CD14-positive monocyte (primary cell): ENCODE data around the gene SLC12A2. TPM values are rescaled to one million over a fixed set of nuclear protein-coding genes. Genes with fewer than 3 reads are reported as not detected.

Experiments
- DNase-seq, 3 donors: peaks; one replicate each; pipeline ENCODE4 v3.0.0-alpha.2; 2011 to 2022
- H2AFZ ChIP-seq: 2 replicates; pipeline ENCODE4 v1.6.0; 2012; ENCODE audit warnings: mild to moderate bottlenecking, low read depth, low read length, inconsistent platforms; ENCODE audit not compliant: insufficient read depth, poor library complexity, severe bottlenecking
- H3K27ac ChIP-seq, 2 donors: 1 replicate in 1 of 2; 2 replicates in 1 of 2; pipeline ENCODE4 v1.5.1; 2012 to 2013; ENCODE audit warnings: low read length in 2 of 2, control low read depth in 1 of 2, inconsistent platforms in 1 of 2, low read depth in 1 of 2, mild to moderate bottlenecking in 1 of 2
- H3K27me3 ChIP-seq, 2 donors: one replicate each; pipeline versions ENCODE4 v1.6.0 to v1.6.1; 2011 to 2013; ENCODE audit warnings: low read length in 2 of 2; ENCODE audit not compliant: control insufficient read depth in 2 of 2, insufficient read depth in 2 of 2
- H3K36me3 ChIP-seq, 2 donors: replicated peaks in 1 of 2; 1 replicate in 1 of 2; 2 replicates in 1 of 2; pipeline versions ENCODE4 v1.5.1 to v1.6.1; 2012 to 2013; ENCODE audit warnings: low read length in 2 of 2, control low read depth in 1 of 2, inconsistent platforms in 1 of 2, mild to moderate bottlenecking in 1 of 2; ENCODE audit not compliant: insufficient read depth in 2 of 2, control insufficient read depth in 1 of 2
- H3K4me1 ChIP-seq, 2 donors: 1 replicate in 1 of 2; 2 replicates in 1 of 2; pipeline versions ENCODE4 v1.5.1 to v1.6.1; 2012 to 2013; ENCODE audit warnings: low read length in 2 of 2, control low read depth in 1 of 2, inconsistent platforms in 1 of 2, mild to moderate bottlenecking in 1 of 2, moderate library complexity in 1 of 2; ENCODE audit not compliant: insufficient read depth in 2 of 2, control insufficient read depth in 1 of 2
- H3K4me2 ChIP-seq: replicated peaks from 2 replicates; pipeline ENCODE3; 2012; ENCODE audit warnings: low read length, moderate library complexity, mild to moderate bottlenecking; ENCODE audit not compliant: poor library complexity, severe bottlenecking; ENCODE audit errors: extremely low read depth
- H3K4me3 ChIP-seq, 3 experiments: fragments of 200-600 bp in 1 of 3; sonication (generic) in 1 of 3; replicated peaks in 1 of 3; 1 replicate in 2 of 3; 2 replicates in 1 of 3; pipeline ENCODE4 v1.5.1; 2011 to 2013; ENCODE audit warnings: low read length in 3 of 3, mild to moderate bottlenecking in 3 of 3, control low read depth in 2 of 3, low read depth in 2 of 3, inconsistent platforms in 1 of 3, moderate library complexity in 1 of 3
- H3K79me2 ChIP-seq: 2 replicates; pipeline ENCODE4 v1.6.0; 2012; ENCODE audit warnings: mild to moderate bottlenecking, control low read depth, inconsistent platforms, low read length, moderate library complexity; ENCODE audit not compliant: insufficient read depth
- H3K9ac ChIP-seq: 2 replicates; pipeline ENCODE4 v1.6.0; 2017; ENCODE audit warnings: low read length, mild to moderate bottlenecking; ENCODE audit not compliant: insufficient read depth, poor library complexity, severe bottlenecking
- H3K9me3 ChIP-seq, 2 donors: replicated peaks in 1 of 2; 1 replicate in 1 of 2; 2 replicates in 1 of 2; pipeline versions ENCODE4 v1.5.1 to v1.6.1; 2012 to 2013; ENCODE audit warnings: low read length in 2 of 2, control low read depth in 1 of 2; ENCODE audit not compliant: control insufficient read depth in 1 of 2, insufficient read depth in 1 of 2
- H4K20me1 ChIP-seq: 2 replicates; pipeline ENCODE4 v1.6.0; 2012; ENCODE audit warnings: mild to moderate bottlenecking, low read length, control low read depth, moderate library complexity; ENCODE audit not compliant: insufficient read depth
- H3K27ac Mint-ChIP-seq, 7 donors: one replicate each; pipeline ENCODE4 v1.8.0; 2020; ENCODE audit warnings: mild to moderate bottlenecking in 7 of 7, mixed read lengths in 7 of 7, moderate library complexity in 6 of 7, inconsistent platforms in 2 of 7
- H3K27me3 Mint-ChIP-seq, 3 donors: one replicate each; pipeline ENCODE4 v1.8.0; 2021 to 2022; ENCODE audit warnings: low read depth in 3 of 3, mild to moderate bottlenecking in 3 of 3, mixed read lengths in 3 of 3, moderate library complexity in 3 of 3, inconsistent platforms in 1 of 3
- H3K36me3 Mint-ChIP-seq, 2 donors: one replicate each; pipeline ENCODE4 v1.8.0; 2020; ENCODE audit warnings: mixed read lengths in 2 of 2, inconsistent platforms in 1 of 2, mild to moderate bottlenecking in 1 of 2
- H3K4me1 Mint-ChIP-seq: one replicate; pipeline ENCODE4 v1.8.0; 2020; ENCODE audit warnings: mild to moderate bottlenecking, mixed read lengths
- H3K4me3 Mint-ChIP-seq, 2 donors: one replicate each; pipeline ENCODE4 v1.8.0; 2020; ENCODE audit warnings: mild to moderate bottlenecking in 2 of 2, mixed read lengths in 2 of 2, moderate library complexity in 1 of 2
- H3K9me3 Mint-ChIP-seq, 7 donors: one replicate each; pipeline ENCODE4 v1.8.0; 2020 to 2022; ENCODE audit warnings: mixed read lengths in 7 of 7, mild to moderate bottlenecking in 6 of 7, moderate library complexity in 6 of 7, inconsistent platforms in 2 of 7
- WGBS: methylation state at CpG from one replicate; pipeline ENCODE4 v1.1.5; 2013; ENCODE audit warnings: missing lambda C conversion rate; ENCODE audit not compliant: insufficient coverage; 5-methylcytosine and 5-hydroxymethylcytosine counted together
- intact Hi-C, 2 donors: fragments of 100-400 bp; cut with micrococcal nuclease; formaldehyde crosslinking; loops; one replicate each; pipeline versions ENCODE4 v1.15.0 to v1.15.1; 2023
- polyA plus RNA-seq, 3 donors: library from polyadenylated mRNA; depleted of rRNA in 1 of 3; unstranded in 2 of 3; stranded (reverse) in 1 of 3; fragments of 300-500 nt in 2 of 3; fragments of >200 nt in 1 of 3; fragmentation: Illumina TruSeq in 2 of 3; gene quantifications; 1 replicate in 2 of 3; 2 replicates in 1 of 3; pipeline ENCODE4 v1.2.3, GENCODE V29; 2012 to 2021
- TF ChIP-seq, protein P1 (sequence below): fragments of 200-600 bp; IDR thresholded peaks from one replicate; pipeline ENCODE4 v1.8.0; 2022; ENCODE audit warnings: antibody characterized with exemption, mild to moderate bottlenecking

SLC12A2 gene
- polyA plus RNA-seq, 3 donors = 1.0 to 1.2 (median 1.0) TPM

DNA sequence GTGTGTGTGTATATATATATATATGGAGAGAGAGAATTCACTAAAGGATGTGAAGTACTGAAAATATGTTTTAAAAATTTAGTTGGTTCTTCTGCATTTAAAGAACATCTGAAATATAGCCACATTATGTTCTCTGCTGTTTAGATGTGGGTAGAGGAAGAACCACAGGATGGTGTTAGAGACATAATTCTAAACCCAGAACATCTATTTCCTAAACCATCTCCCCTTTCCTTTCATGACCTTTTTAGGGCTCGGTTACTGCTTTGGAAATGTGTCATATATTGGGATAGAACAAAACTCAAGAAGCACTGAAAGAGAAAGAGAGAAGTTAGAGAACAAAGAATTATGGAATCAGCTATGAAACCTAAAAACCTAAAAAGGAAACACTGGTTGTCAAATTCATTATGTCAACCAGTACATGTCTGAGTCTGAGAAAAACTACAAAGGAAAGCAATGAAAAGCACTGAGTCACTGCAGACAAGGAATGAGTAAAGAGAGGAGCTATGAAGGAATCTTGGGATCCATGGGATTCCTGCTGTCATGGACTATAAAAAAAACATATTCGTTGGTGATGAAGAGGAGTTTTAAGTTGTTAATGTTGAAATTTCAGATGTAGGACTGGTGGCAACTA lies 28.4 kb downstream of the SLC12A2 start:
- peaks cover 3% of the 10 kb centered on the region for H3K4me1 Mint-ChIP-seq
- no peaks in the 10 kb centered on the region for H3K79me2 ChIP-seq
- H4K20me1 ChIP-seq = no peaks in the 10 kb centered on the region
- no peak overlapping the region for H3K4me3 ChIP-seq
- intact Hi-C loops = no loop called here
- peaks cover 0 to 5% (median 1%) of the 10 kb centered on the region in 7 donors for H3K9me3 Mint-ChIP-seq
- H3K27ac ChIP-seq = no peak overlapping the region
- H3K4me1 ChIP-seq = no peaks in the 10 kb centered on the region
- H3K36me3 ChIP-seq = peaks cover 4 to 14% of the 10 kb centered on the region in 2 donors
- no peak for DNase-seq
- no peak overlapping the region for H3K4me2 ChIP-seq
- no peak overlapping the region for H3K27ac Mint-ChIP-seq
- H3K27me3 Mint-ChIP-seq = peaks cover 0 to 3% (median 0%) of the 10 kb centered on the region in 3 donors
- H3K4me3 Mint-ChIP-seq = no peak overlapping the region
- H3K36me3 Mint-ChIP-seq = peaks cover 7 to 14% of the 10 kb centered on the region in 2 donors
- TF ChIP-seq, protein P1, sequence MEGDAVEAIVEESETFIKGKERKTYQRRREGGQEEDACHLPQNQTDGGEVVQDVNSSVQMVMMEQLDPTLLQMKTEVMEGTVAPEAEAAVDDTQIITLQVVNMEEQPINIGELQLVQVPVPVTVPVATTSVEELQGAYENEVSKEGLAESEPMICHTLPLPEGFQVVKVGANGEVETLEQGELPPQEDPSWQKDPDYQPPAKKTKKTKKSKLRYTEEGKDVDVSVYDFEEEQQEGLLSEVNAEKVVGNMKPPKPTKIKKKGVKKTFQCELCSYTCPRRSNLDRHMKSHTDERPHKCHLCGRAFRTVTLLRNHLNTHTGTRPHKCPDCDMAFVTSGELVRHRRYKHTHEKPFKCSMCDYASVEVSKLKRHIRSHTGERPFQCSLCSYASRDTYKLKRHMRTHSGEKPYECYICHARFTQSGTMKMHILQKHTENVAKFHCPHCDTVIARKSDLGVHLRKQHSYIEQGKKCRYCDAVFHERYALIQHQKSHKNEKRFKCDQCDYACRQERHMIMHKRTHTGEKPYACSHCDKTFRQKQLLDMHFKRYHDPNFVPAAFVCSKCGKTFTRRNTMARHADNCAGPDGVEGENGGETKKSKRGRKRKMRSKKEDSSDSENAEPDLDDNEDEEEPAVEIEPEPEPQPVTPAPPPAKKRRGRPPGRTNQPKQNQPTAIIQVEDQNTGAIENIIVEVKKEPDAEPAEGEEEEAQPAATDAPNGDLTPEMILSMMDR = no peak
- no peak overlapping the region for H2AFZ ChIP-seq
- no peaks in the 10 kb centered on the region for H3K27me3 ChIP-seq
- 80% methylated on average over 1 of the region's 2 CpGs for WGBS
- H3K9me3 ChIP-seq = no peaks in the 10 kb centered on the region
- H3K9ac ChIP-seq = no peak overlapping the region

DNA sequence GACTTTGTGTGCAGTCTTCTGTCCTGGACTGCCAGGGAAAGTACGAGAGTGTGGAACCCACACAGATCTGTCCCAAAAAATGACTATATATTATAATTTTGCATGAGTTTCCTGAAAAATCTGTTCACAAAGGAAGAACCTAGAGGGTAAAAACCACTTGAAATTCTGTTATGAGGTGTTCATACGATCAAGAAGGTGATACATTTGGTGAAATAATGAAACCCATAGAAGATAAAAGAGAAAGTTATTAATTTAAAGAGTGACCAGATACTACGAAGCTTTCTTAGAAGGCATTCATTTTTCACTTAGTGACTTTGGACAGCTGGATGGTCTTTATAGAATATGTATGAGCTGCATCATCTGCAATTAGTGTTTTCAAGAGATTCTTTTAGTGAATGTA lies 32.9 kb downstream of the SLC12A2 start:
- Mint-ChIP-seq H3K27ac (no peak overlapping the region), H3K4me3 (no peak overlapping the region), H3K36me3 (peaks cover 10 to 19% of the 10 kb centered on the region in 2 donors), H3K27me3 (no peaks in the 10 kb centered on the region), H3K4me1 (no peaks in the 10 kb centered on the region), H3K9me3 (peaks cover 0 to 8% (median 3%) of the 10 kb centered on the region in 7 donors)
- Histone ChIP-seq H3K4me1 (no peaks in the 10 kb centered on the region), H3K27ac (no peak overlapping the region), H3K4me2 (no peak overlapping the region), H4K20me1 (no peaks in the 10 kb centered on the region), H2AFZ (no peak overlapping the region), H3K4me3 (no peak overlapping the region), H3K79me2 (no peaks in the 10 kb centered on the region), H3K9ac (no peak overlapping the region), H3K27me3 (no peaks in the 10 kb centered on the region), H3K36me3 (peaks cover 4 to 14% of the 10 kb centered on the region in 2 donors), H3K9me3 (no peaks in the 10 kb centered on the region)
- no CpG with 5 or more reads among the region's 3 CpGs for WGBS
- TF ChIP-seq, protein P1 = no peak
- intact Hi-C loops = no loop called here
- no peak for DNase-seq
